Mesendoderm (in vitro differentiated cells): ENCODE data around the gene CDKN2B.

ENCODE experiments used
- DNase-seq: peaks from one replicate; pipeline ENCODE4 v3.0.0; 2013
- H2AK5ac ChIP-seq: 2 replicates; pipeline ENCODE4 v1.6.1; 2013; ENCODE audit warnings: low read length, inconsistent platforms
- H2BK120ac ChIP-seq: 2 replicates; pipeline ENCODE4 v1.6.1; 2013; ENCODE audit warnings: low read depth, mild to moderate bottlenecking, low read length, moderate library complexity, mixed read lengths
- H2BK15ac ChIP-seq: replicated peaks from 2 replicates; pipeline ENCODE4 v1.6.1; 2013; ENCODE audit warnings: low read depth, mild to moderate bottlenecking, moderate library complexity
- H2BK5ac ChIP-seq: 2 replicates; pipeline ENCODE4 v1.6.1; 2013; ENCODE audit warnings: low read length, inconsistent platforms
- H3K18ac ChIP-seq: 2 replicates; pipeline ENCODE4 v1.6.1; 2013; ENCODE audit warnings: mild to moderate bottlenecking, low read length, mixed read lengths
- H3K23ac ChIP-seq: one replicate; pipeline ENCODE4 v1.6.1; 2013; ENCODE audit warnings: low read length
- H3K27ac ChIP-seq: 2 replicates; pipeline ENCODE4 v1.5.1; 2013; ENCODE audit warnings: low read depth, mild to moderate bottlenecking, inconsistent platforms, low read length, moderate library complexity
- H3K27me3 ChIP-seq: 2 replicates; pipeline ENCODE4 v1.6.1; 2013; ENCODE audit warnings: low read length, control low read depth, mild to moderate bottlenecking, inconsistent platforms; ENCODE audit not compliant: insufficient read depth, poor library complexity
- H3K36me3 ChIP-seq: 2 replicates; pipeline ENCODE4 v1.6.1; 2013; ENCODE audit warnings: low read length, inconsistent platforms; ENCODE audit not compliant: control insufficient read depth, insufficient read depth
- H3K4ac ChIP-seq: one replicate; pipeline ENCODE4 v1.6.1; 2013; ENCODE audit warnings: low read depth, mild to moderate bottlenecking, low read length, moderate library complexity
- H3K4me1 ChIP-seq: 2 replicates; pipeline ENCODE4 v1.6.1; 2013; ENCODE audit warnings: low read depth, low read length, inconsistent platforms; ENCODE audit not compliant: control insufficient read depth
- H3K4me2 ChIP-seq: 2 replicates; pipeline ENCODE4 v1.6.1; 2013; ENCODE audit warnings: low read length
- H3K4me3 ChIP-seq: 2 replicates; pipeline ENCODE4 v1.5.1; 2013; ENCODE audit warnings: mild to moderate bottlenecking, low read length
- H3K56ac ChIP-seq: one replicate; pipeline ENCODE4 v1.6.1; 2013; ENCODE audit warnings: low read length
- H3K79me1 ChIP-seq: 2 replicates; pipeline ENCODE4 v1.6.1; 2013; ENCODE audit warnings: low read length, inconsistent platforms
- H3K79me2 ChIP-seq: 2 replicates; pipeline ENCODE4 v1.6.1; 2013; ENCODE audit warnings: mild to moderate bottlenecking, low read length; ENCODE audit not compliant: control insufficient read depth, insufficient read depth
- H3K9ac ChIP-seq: 2 replicates; pipeline ENCODE4 v1.6.1; 2013; ENCODE audit warnings: low read length, inconsistent platforms
- H4K5ac ChIP-seq: one replicate; pipeline ENCODE4 v1.6.1; 2013; ENCODE audit warnings: low read length
- H4K8ac ChIP-seq: one replicate; pipeline ENCODE4 v1.6.1; 2013; ENCODE audit warnings: low read depth, mild to moderate bottlenecking, control low read depth, low read length, moderate library complexity
- WGBS: extraction: QIAGEN DNeasy Blood & Tissue Kit; methylation state at CpG from one replicate; pipeline ENCODE4 v1.1.7; 2013; ENCODE audit warnings: low lambda C conversion rate, missing lambda C conversion rate; ENCODE audit not compliant: insufficient coverage; ENCODE audit errors: extremely low coverage; 5-methylcytosine and 5-hydroxymethylcytosine counted together

The CDKN2B gene

DNA sequence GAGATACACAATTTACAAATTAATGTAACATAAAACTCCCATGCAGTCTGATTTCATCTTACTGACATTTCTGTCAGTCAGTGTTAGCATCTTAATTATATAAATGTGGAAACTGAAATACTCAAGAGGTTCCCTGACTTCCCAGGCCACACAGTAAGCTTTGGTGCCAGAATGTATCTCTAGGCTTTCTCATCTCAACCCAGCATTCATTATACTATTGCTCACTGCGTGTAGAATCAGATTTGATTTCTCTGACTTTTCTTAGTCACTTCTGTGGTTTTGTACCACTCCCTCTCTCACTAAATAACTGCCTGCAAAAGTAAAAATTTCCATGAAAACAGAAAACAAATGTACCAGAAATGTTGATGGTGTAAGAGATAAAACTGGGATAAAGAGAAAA lies 31.7 kb upstream of the CDKN2B start:
- no peak for DNase-seq
- no peaks in the 10 kb centered on the region for H3K27me3 ChIP-seq
- H3K4me1 ChIP-seq = no peaks in the 10 kb centered on the region
- H4K8ac ChIP-seq = no peak overlapping the region
- H2BK120ac ChIP-seq = no peak overlapping the region
- no peak overlapping the region for H3K56ac ChIP-seq
- no peaks in the 10 kb centered on the region for H3K36me3 ChIP-seq
- H3K79me1 ChIP-seq = no peaks in the 10 kb centered on the region
- no peak overlapping the region for H3K23ac ChIP-seq
- no peak overlapping the region for H2BK15ac ChIP-seq
- WGBS = no CpG with 5 or more reads among the region's 1 CpG
- H3K18ac ChIP-seq = no peak overlapping the region
- H3K4me2 ChIP-seq = no peak overlapping the region
- H3K4me3 ChIP-seq = no peak overlapping the region
- H3K79me2 ChIP-seq = no peaks in the 10 kb centered on the region
- H4K5ac ChIP-seq = no peak overlapping the region
- no peak overlapping the region for H3K4ac ChIP-seq
- no peak overlapping the region for H3K9ac ChIP-seq
- no peak overlapping the region for H2BK5ac ChIP-seq
- H2AK5ac ChIP-seq = no peak overlapping the region
- no peak overlapping the region for H3K27ac ChIP-seq

DNA sequence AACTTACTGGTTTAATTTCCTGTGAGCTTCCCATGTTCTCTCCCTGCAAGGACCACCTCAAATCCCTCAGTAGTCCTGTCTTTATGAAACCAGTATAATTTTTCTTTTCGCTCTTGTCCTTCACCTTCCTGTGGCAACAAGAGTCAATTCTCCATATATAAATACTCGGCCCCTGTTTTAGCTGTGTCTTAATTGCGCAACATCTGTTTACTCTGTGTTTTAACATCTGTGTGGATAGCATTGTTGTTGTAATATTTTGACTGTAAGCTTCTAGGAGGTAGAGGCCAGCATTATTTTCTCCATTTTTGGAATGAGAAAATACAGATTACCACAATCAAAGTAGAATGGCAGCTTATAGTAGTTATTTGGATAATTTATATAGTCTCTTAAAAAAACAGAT lies 30.2 kb upstream of the CDKN2B start:
- WGBS = no CpG with 5 or more reads among the region's 3 CpGs
- no peak overlapping the region for H3K27ac ChIP-seq

DNA sequence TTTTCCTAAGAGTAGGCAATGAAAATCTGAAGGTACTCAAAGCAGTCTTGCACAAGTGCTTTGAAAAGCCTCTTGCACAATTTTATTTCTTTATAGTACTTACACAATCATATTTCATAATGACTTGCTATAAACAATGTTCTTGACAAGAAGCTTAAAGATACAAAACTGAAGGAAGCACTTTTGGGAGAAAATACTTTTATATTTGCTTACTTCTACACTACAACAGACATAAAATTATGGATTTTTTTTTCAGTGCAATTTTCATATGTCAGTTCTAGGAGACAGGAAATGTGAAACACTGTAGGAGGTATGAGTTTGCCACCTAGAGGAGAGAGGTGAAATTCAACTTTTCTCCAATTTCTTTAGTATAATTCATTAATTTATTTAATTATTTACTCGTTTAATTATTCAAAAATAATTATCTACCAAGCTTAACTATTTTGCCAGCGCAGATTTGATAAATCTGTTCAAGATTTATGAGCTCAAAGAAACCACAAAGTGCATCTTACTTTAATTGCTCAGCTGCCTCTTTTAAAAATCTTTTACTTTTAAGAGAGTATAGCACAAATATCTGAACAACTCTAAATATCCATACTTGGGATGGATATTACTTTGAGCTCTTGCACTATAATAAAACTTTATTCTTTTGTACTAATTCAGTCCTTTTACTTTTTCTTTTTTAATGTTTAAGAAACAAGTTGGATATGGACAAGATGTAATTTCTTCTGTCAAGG lies 29.0 kb upstream of the CDKN2B start:
- no peaks in the 10 kb centered on the region for H3K79me1 ChIP-seq
- no peak overlapping the region for H3K9ac ChIP-seq
- no peak overlapping the region for H2BK15ac ChIP-seq
- no peaks in the 10 kb centered on the region for H3K4me1 ChIP-seq
- H3K56ac ChIP-seq = no peak overlapping the region
- no peak for DNase-seq
- no peak overlapping the region for H2AK5ac ChIP-seq
- no peak overlapping the region for H3K4me3 ChIP-seq
- no peak overlapping the region for H4K5ac ChIP-seq
- H4K8ac ChIP-seq = no peak overlapping the region
- H3K27ac ChIP-seq = no peak overlapping the region
- no peak overlapping the region for H2BK120ac ChIP-seq
- WGBS = 100% methylated on average over 2 of the region's 2 CpGs
- no peak overlapping the region for H3K4me2 ChIP-seq
- H3K23ac ChIP-seq = no peak overlapping the region
- H3K27me3 ChIP-seq = no peaks in the 10 kb centered on the region
- no peaks in the 10 kb centered on the region for H3K36me3 ChIP-seq
- H3K4ac ChIP-seq = no peak overlapping the region
- no peak overlapping the region for H2BK5ac ChIP-seq
- H3K79me2 ChIP-seq = no peaks in the 10 kb centered on the region
- no peak overlapping the region for H3K18ac ChIP-seq

More for the DNA sequence above, 30.2 kb upstream of the CDKN2B start:
- Histone ChIP-seq H3K18ac (no peak overlapping the region), H3K79me1 (no peaks in the 10 kb centered on the region), H3K4me2 (no peak overlapping the region), H2BK15ac (no peak overlapping the region), H3K9ac (no peak overlapping the region), H3K56ac (no peak overlapping the region), H3K23ac (no peak overlapping the region), H3K79me2 (no peaks in the 10 kb centered on the region), H3K4me1 (no peaks in the 10 kb centered on the region), H2BK5ac (no peak overlapping the region), H3K4ac (no peak overlapping the region), H4K8ac (no peak overlapping the region), H3K36me3 (no peaks in the 10 kb centered on the region), H4K5ac (no peak overlapping the region), H2BK120ac (no peak overlapping the region), H2AK5ac (no peak overlapping the region), H3K4me3 (no peak overlapping the region), H3K27me3 (no peaks in the 10 kb centered on the region)
- DNase-seq = no peak

DNA sequence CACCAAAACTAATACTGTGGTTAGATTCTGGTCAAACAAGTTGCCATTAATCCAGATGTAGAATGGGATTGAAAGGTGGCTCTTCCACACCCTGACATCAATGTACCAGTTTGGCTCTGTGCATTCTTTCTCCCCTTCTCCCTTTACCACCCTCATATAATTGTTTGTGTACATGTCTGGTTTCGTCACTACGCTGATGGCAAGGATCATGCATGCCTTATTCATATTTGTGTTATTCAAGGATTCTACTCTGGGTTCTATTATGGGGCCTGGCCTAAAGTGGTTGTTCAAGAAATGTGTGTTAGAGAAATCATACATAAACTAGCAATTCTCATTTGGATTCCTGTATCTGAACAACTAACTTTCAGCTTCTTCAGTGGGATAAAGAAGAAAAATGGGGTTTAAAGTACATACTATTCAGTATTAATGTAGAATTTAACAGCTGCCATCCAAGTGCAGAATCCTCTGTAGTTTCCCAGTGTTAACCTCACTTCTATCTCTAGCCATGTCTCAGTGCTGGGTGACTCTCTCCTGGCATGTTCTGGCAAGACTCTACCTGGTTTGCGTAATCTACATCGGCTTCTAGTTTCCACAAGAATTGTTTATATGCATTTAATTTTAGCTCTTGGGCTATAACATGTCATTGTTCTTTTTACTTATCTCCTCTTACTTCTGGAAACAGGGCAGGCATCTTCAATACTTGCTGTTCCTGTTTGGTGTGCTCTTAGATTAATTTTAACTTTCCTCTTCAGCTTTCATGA lies 27.9 kb upstream of the CDKN2B start:
- H3K36me3 ChIP-seq = no peaks in the 10 kb centered on the region
- H3K56ac ChIP-seq = no peak overlapping the region
- H3K4me3 ChIP-seq = no peak overlapping the region
- H3K23ac ChIP-seq = no peak overlapping the region
- H2BK120ac ChIP-seq = no peak overlapping the region
- no peak overlapping the region for H2BK5ac ChIP-seq
- no peak overlapping the region for H2BK15ac ChIP-seq
- H3K9ac ChIP-seq = no peak overlapping the region
- no peak for DNase-seq
- no CpG with 5 or more reads among the region's 4 CpGs for WGBS
- H3K79me2 ChIP-seq = no peaks in the 10 kb centered on the region
- H3K27me3 ChIP-seq = no peaks in the 10 kb centered on the region
- no peak overlapping the region for H3K18ac ChIP-seq
- H3K4ac ChIP-seq = no peak overlapping the region
- no peak overlapping the region for H2AK5ac ChIP-seq
- H3K4me2 ChIP-seq = no peak overlapping the region
- H3K79me1 ChIP-seq = no peaks in the 10 kb centered on the region
- no peak overlapping the region for H4K8ac ChIP-seq
- no peak overlapping the region for H3K27ac ChIP-seq
- H4K5ac ChIP-seq = no peak overlapping the region
- no peaks in the 10 kb centered on the region for H3K4me1 ChIP-seq

DNA sequence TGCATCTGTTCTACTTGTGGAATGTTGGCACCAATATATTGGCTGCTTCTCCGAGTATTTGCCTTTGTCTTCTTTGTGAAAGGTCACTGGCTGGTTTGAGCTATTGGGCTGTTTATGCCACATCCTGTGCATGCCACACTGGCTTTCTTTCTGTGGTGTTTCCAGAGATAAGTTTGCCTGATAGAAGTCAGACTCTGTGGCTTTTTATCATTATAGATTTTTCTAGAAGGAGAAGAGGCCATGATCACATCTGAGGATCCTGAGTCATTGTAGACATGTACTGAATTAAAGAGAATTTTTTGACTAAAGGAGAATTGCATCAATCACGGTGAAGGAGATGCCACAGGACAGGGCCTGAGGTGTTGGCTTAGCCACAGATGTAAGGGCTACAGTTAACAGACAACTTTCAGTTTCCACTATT lies 26.5 kb upstream of the CDKN2B start:
- H3K4me3 ChIP-seq = no peak overlapping the region
- H2BK5ac ChIP-seq = no peak overlapping the region
- no peak overlapping the region for H2BK120ac ChIP-seq
- DNase-seq = no peak
- H3K23ac ChIP-seq = no peak overlapping the region
- H3K4me2 ChIP-seq = no peak overlapping the region
- no peak overlapping the region for H4K8ac ChIP-seq
- no peak overlapping the region for H3K27ac ChIP-seq
- H3K18ac ChIP-seq = no peak overlapping the region
- no peak overlapping the region for H2AK5ac ChIP-seq
- no peaks in the 10 kb centered on the region for H3K79me1 ChIP-seq
- no peak overlapping the region for H3K4ac ChIP-seq
- H3K56ac ChIP-seq = no peak overlapping the region
- no peak overlapping the region for H3K9ac ChIP-seq
- H3K27me3 ChIP-seq = no peaks in the 10 kb centered on the region
- no peaks in the 10 kb centered on the region for H3K36me3 ChIP-seq
- WGBS = no CpG with 5 or more reads among the region's 2 CpGs
- no peaks in the 10 kb centered on the region for H3K79me2 ChIP-seq
- H3K4me1 ChIP-seq = no peaks in the 10 kb centered on the region
- no peak overlapping the region for H2BK15ac ChIP-seq
- H4K5ac ChIP-seq = no peak overlapping the region
